HEK293 (cell line): ENCODE results near the gene PIERCE2.

Experiments used
- MZF1 ChIP-seq: fragments of 450-650 bp; formaldehyde crosslinking; IDR thresholded peaks from 2 replicates; pipeline ENCODE4 v1.5.1; 2017; ENCODE audit warnings: missing biosample characterization, missing genetic modification characterization, borderline replicate concordance
- OVOL3 ChIP-seq: fragments of 450-650 bp; formaldehyde crosslinking; IDR thresholded peaks from 2 replicates; pipeline ENCODE4 v1.5.1; 2016; ENCODE audit warnings: missing biosample characterization, missing genetic modification characterization
- ZBTB1 ChIP-seq: fragments of 450-650 bp; formaldehyde crosslinking; IDR thresholded peaks from 2 replicates; pipeline ENCODE4 v1.5.1; 2016; ENCODE audit warnings: missing biosample characterization, missing genetic modification characterization
- ZNF132 ChIP-seq: fragments of 450-650 bp; formaldehyde crosslinking; IDR thresholded peaks from 2 replicates; pipeline ENCODE4 v1.5.1; 2017; ENCODE audit warnings: missing biosample characterization, missing genetic modification characterization, borderline replicate concordance
- ZNF747 ChIP-seq: fragments of 450-650 bp; formaldehyde crosslinking; IDR thresholded peaks from 2 replicates; pipeline ENCODE4 v1.5.1; 2016; ENCODE audit warnings: missing biosample characterization, missing genetic modification characterization
- TF ChIP-seq, protein P1 (sequence below): fragments of 450-650 bp; formaldehyde crosslinking; IDR thresholded peaks from 2 replicates; pipeline ENCODE4 v1.5.1; 2016; ENCODE audit warnings: missing biosample characterization, missing genetic modification characterization
- TF ChIP-seq, protein P2 (sequence below): fragments of 450-650 bp; formaldehyde crosslinking; IDR thresholded peaks from 2 replicates; pipeline ENCODE4 v1.5.1; 2016; ENCODE audit warnings: missing biosample characterization, missing genetic modification characterization
- TF ChIP-seq, protein P3 (sequence below): fragments of 450-650 bp; formaldehyde crosslinking; optimal IDR thresholded peaks from 2 replicates; pipeline ENCODE3; 2016; ENCODE audit warnings: missing biosample characterization, mild to moderate bottlenecking, missing genetic modification characterization
- TF ChIP-seq, protein P4 (sequence below): fragments of 450-650 bp; formaldehyde crosslinking; conservative IDR thresholded peaks from 2 replicates; pipeline ENCODE4 v1.5.1; 2016; ENCODE audit warnings: low read depth, missing biosample characterization, missing genetic modification characterization

DNA sequence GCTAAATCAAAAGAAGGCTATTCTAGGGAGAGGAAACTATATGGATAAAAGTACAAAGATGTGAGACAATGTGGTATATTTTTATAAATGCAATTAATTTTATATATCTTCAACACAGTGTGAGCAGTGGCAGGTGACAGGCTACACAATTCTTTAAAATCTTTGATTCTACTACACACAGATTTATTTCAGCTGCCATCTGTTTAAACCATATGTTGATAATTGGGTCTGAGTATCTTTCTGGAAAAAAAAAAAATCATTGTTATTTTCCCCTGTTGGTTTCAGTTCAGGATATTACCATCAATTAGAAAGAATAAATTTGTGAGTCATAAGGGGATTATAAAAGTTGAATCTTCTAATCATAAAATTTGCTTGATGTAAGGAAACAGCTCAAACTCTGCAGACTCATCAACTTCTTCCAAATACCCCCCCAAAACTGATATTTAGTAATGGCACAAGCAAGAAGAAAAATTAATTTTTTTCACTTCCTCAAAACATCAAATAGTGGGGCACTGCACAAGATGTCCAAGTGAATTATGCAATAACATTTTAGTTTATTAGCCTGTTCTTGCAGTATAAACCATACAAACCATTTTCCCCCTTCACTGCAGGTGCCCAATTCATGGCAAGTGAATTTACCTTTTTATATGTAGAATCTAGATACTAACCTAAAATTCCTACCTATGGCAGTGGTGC, 12.0 kb downstream of the PIERCE2 start:
- TF ChIP-seq, protein P1, sequence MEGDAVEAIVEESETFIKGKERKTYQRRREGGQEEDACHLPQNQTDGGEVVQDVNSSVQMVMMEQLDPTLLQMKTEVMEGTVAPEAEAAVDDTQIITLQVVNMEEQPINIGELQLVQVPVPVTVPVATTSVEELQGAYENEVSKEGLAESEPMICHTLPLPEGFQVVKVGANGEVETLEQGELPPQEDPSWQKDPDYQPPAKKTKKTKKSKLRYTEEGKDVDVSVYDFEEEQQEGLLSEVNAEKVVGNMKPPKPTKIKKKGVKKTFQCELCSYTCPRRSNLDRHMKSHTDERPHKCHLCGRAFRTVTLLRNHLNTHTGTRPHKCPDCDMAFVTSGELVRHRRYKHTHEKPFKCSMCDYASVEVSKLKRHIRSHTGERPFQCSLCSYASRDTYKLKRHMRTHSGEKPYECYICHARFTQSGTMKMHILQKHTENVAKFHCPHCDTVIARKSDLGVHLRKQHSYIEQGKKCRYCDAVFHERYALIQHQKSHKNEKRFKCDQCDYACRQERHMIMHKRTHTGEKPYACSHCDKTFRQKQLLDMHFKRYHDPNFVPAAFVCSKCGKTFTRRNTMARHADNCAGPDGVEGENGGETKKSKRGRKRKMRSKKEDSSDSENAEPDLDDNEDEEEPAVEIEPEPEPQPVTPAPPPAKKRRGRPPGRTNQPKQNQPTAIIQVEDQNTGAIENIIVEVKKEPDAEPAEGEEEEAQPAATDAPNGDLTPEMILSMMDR (tag by site-specific recombination) = no peak
- TF ChIP-seq, protein P2, sequence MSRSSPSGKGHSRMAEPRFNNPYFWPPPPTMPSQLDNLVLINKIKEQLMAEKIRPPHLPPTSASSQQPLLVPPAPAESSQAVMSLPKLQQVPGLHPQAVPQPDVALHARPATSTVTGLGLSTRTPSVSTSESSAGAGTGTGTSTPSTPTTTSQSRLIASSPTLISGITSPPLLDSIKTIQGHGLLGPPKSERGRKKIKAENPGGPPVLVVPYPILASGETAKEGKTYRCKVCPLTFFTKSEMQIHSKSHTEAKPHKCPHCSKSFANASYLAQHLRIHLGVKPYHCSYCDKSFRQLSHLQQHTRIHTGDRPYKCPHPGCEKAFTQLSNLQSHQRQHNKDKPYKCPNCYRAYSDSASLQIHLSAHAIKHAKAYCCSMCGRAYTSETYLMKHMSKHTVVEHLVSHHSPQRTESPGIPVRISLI = no peak
- TF ChIP-seq OVOL3 (tag by site-specific recombination) (no peak), ZBTB1 (no peak), ZNF747 (tag by site-specific recombination) (no peak), MZF1 (tag by site-specific recombination) (no peak), ZNF132 (tag by site-specific recombination) (no peak)
- TF ChIP-seq, protein P3, sequence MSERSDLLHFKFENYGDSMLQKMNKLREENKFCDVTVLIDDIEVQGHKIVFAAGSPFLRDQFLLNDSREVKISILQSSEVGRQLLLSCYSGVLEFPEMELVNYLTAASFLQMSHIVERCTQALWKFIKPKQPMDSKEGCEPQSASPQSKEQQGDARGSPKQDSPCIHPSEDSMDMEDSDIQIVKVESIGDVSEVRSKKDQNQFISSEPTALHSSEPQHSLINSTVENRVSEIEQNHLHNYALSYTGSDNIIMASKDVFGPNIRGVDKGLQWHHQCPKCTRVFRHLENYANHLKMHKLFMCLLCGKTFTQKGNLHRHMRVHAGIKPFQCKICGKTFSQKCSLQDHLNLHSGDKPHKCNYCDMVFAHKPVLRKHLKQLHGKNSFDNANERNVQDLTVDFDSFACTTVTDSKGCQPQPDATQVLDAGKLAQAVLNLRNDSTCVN (tag by site-specific recombination) = no peak
- TF ChIP-seq, protein P4, sequence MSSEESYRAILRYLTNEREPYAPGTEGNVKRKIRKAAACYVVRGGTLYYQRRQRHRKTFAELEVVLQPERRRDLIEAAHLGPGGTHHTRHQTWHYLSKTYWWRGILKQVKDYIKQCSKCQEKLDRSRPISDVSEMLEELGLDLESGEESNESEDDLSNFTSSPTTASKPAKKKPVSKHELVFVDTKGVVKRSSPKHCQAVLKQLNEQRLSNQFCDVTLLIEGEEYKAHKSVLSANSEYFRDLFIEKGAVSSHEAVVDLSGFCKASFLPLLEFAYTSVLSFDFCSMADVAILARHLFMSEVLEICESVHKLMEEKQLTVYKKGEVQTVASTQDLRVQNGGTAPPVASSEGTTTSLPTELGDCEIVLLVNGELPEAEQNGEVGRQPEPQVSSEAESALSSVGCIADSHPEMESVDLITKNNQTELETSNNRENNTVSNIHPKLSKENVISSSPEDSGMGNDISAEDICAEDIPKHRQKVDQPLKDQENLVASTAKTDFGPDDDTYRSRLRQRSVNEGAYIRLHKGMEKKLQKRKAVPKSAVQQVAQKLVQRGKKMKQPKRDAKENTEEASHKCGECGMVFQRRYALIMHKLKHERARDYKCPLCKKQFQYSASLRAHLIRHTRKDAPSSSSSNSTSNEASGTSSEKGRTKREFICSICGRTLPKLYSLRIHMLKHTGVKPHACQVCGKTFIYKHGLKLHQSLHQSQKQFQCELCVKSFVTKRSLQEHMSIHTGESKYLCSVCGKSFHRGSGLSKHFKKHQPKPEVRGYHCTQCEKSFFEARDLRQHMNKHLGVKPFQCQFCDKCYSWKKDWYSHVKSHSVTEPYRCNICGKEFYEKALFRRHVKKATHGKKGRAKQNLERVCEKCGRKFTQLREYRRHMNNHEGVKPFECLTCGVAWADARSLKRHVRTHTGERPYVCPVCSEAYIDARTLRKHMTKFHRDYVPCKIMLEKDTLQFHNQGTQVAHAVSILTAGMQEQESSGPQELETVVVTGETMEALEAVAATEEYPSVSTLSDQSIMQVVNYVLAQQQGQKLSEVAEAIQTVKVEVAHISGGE = no peak
